ENCODE data around the gene RARA. TPM values are rescaled to one million over a fixed set of nuclear protein-coding genes. Genes with fewer than 3 reads are reported as not detected.

The RARA gene
- total RNA-seq, 1 experiment from 2014 or later = 35.1 TPM

GRCh38 chr17:40350689-40351358 lies 41.8 kb downstream of the RARA start:
- Histone ChIP-seq H3K27ac (ENCODE audit: low read depth, low read length) (no peak overlapping the region), H2AFZ (ENCODE audit: low read depth, low read length, poor library complexity, severe bottlenecking) (no peak overlapping the region), H3K27me3 (ENCODE audit: insufficient read depth, low read length) (no peaks in the 10 kb centered on the region), H3K9ac (ENCODE audit: low read length) (no peak overlapping the region), H3K4me1 (ENCODE audit: control insufficient read depth in 1 of 2, insufficient read depth in 2 of 2, low read length in 2 of 2) (peaks cover 4 to 5% of the 10 kb centered on the region in 2 experiments; a peak in 3 of 4 replicates), H3K9me3 (ENCODE audit: control insufficient read depth in 1 of 2, insufficient read depth in 1 of 2, low read depth in 1 of 2, low read length in 2 of 2) (no peaks in the 10 kb centered on the region), H3K79me2 (ENCODE audit: insufficient read depth, low read length) (peaks cover 20% of the 10 kb centered on the region; the same call in 1 of the 2 replicates), H3K4me3 (replicated peaks in 1 of 2; ENCODE audit: low read depth in 1 of 2, low read length in 2 of 2) (no peak overlapping the region), H3K4me2 (ENCODE audit: low read length) (no peak overlapping the region), H3K9me2 (ENCODE audit: insufficient read depth) (no peaks in the 10 kb centered on the region), H3K36me3 (ENCODE audit: control insufficient read depth in 1 of 2, insufficient read depth in 2 of 2, low read length in 2 of 2) (peaks cover 6 to 20% of the 10 kb centered on the region in 2 experiments; a peak in 3 of 4 replicates), H4K20me1 (ENCODE audit: insufficient read depth) (no peaks in the 10 kb centered on the region)
- DNase-seq (ENCODE audit: low read depth, low spot score) (no peak), ATAC-seq (no peak)
- no TSS peak for BruUV-seq (replicated peaks)
- TF ChIP-seq POLR2A (IDR thresholded peaks at IDR 0.05; ENCODE audit: borderline replicate concordance, extremely low read depth, insufficient read depth, insufficient read length) (no peak), FOSL1 (IDR thresholded peaks at IDR 0.05; ENCODE audit: low read depth) (no peak), EGR1 (IDR thresholded peaks at IDR 0.05; ENCODE audit: low read depth) (no peak)
- TF ChIP-seq, protein P1, sequence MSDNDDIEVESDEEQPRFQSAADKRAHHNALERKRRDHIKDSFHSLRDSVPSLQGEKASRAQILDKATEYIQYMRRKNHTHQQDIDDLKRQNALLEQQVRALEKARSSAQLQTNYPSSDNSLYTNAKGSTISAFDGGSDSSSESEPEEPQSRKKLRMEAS (IDR thresholded peaks at IDR 0.05) = no peak
- ChIA-PET RAD21 (ENCODE audit: low non-redundant PET in 1 of 2, low total read pairs in 2 of 2, uncharacterized antibody in 2 of 2, unreplicated experiment in 2 of 2) (no interaction called here), POLR2A (interaction anchor here (0.6 kb wide), 1 partner anchor 20 kb away, joined by 4 read pairs; no protein-coding TSS in a partner anchor), CTCF (interaction anchor here (1.3 to 5.8 kb wide), 3 partner anchors 10 to 209 kb away, joined by 3 to 107 read pairs (median 3); partner anchors contain the start of gene RARA)
- intact Hi-C loops (cut with micrococcal nuclease) = no loop called here

- Histone ChIP-seq H3K9me3 (ENCODE audit: control insufficient read depth in 1 of 2, insufficient read depth in 1 of 2, low read depth in 1 of 2, low read length in 2 of 2) (no peaks in the 10 kb centered on the region), H2AFZ (ENCODE audit: low read depth, low read length, poor library complexity, severe bottlenecking) (no peak overlapping the region), H3K4me3 (replicated peaks in 1 of 2; ENCODE audit: low read depth in 1 of 2, low read length in 2 of 2) (no peak overlapping the region), H3K79me2 (ENCODE audit: insufficient read depth, low read length) (peaks cover 15% of the 10 kb centered on the region; the same call in 1 of the 2 replicates), H3K27ac (ENCODE audit: low read depth, low read length) (no peak overlapping the region), H3K9me2 (ENCODE audit: insufficient read depth) (no peaks in the 10 kb centered on the region), H3K9ac (ENCODE audit: low read length) (no peak overlapping the region), H3K27me3 (ENCODE audit: insufficient read depth, low read length) (no peaks in the 10 kb centered on the region), H4K20me1 (ENCODE audit: insufficient read depth) (no peaks in the 10 kb centered on the region), H3K36me3 (ENCODE audit: control insufficient read depth in 1 of 2, insufficient read depth in 2 of 2, low read length in 2 of 2) (peaks cover 7 to 20% of the 10 kb centered on the region in 2 experiments; a peak in 3 of 4 replicates), H3K4me2 (ENCODE audit: low read length) (no peak overlapping the region), H3K4me1 (ENCODE audit: control insufficient read depth in 1 of 2, insufficient read depth in 2 of 2, low read length in 2 of 2) (no peaks in the 10 kb centered on the region; a peak in 1 of 4 replicates)
- ChIA-PET RAD21 (ENCODE audit: low non-redundant PET in 1 of 2, low total read pairs in 2 of 2, uncharacterized antibody in 2 of 2, unreplicated experiment in 2 of 2) (no interaction called here), POLR2A (interaction anchor here (0.6 to 0.7 kb wide), 2 partner anchors 21 to 38 kb away, joined by 3 to 4 read pairs; no protein-coding TSS in a partner anchor), CTCF (interaction anchor here (1.3 to 5.8 kb wide), 3 partner anchors 10 to 208 kb away, joined by 3 to 107 read pairs (median 3); partner anchors contain the start of gene RARA)
- intact Hi-C loops (cut with micrococcal nuclease) = no loop called here
- DNase-seq (ENCODE audit: low read depth, low spot score) (no peak), ATAC-seq (no peak)
- BruUV-seq (replicated peaks) = no TSS peak
- TF ChIP-seq, protein P2, sequence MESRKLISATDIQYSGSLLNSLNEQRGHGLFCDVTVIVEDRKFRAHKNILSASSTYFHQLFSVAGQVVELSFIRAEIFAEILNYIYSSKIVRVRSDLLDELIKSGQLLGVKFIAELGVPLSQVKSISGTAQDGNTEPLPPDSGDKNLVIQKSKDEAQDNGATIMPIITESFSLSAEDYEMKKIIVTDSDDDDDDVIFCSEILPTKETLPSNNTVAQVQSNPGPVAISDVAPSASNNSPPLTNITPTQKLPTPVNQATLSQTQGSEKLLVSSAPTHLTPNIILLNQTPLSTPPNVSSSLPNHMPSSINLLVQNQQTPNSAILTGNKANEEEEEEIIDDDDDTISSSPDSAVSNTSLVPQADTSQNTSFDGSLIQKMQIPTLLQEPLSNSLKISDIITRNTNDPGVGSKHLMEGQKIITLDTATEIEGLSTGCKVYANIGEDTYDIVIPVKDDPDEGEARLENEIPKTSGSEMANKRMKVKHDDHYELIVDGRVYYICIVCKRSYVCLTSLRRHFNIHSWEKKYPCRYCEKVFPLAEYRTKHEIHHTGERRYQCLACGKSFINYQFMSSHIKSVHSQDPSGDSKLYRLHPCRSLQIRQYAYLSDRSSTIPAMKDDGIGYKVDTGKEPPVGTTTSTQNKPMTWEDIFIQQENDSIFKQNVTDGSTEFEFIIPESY (IDR thresholded peaks at IDR 0.05; ENCODE audit: extremely low read depth, insufficient replicate concordance, low read length) = no peak
- TF ChIP-seq YY1 (IDR thresholded peaks at IDR 0.05; ENCODE audit: extremely low read depth, insufficient replicate concordance, low read depth, low read length) (no peak), JUND (IDR thresholded peaks at IDR 0.05) (no peak), ZFX (IDR thresholded peaks at IDR 0.05) (no peak), EZH2 (IDR thresholded peaks at IDR 0.05) (no peak), SP1 (IDR thresholded peaks at IDR 0.05; ENCODE audit: low read depth) (no peak), TCF7L2 (IDR thresholded peaks at IDR 0.05; ENCODE audit: borderline replicate concordance, extremely low read depth, insufficient read depth, insufficient read length) (no peak), CBX3 (IDR thresholded peaks at IDR 0.05; ENCODE audit: low read depth) (no peak)
- TF ChIP-seq, protein P3, sequence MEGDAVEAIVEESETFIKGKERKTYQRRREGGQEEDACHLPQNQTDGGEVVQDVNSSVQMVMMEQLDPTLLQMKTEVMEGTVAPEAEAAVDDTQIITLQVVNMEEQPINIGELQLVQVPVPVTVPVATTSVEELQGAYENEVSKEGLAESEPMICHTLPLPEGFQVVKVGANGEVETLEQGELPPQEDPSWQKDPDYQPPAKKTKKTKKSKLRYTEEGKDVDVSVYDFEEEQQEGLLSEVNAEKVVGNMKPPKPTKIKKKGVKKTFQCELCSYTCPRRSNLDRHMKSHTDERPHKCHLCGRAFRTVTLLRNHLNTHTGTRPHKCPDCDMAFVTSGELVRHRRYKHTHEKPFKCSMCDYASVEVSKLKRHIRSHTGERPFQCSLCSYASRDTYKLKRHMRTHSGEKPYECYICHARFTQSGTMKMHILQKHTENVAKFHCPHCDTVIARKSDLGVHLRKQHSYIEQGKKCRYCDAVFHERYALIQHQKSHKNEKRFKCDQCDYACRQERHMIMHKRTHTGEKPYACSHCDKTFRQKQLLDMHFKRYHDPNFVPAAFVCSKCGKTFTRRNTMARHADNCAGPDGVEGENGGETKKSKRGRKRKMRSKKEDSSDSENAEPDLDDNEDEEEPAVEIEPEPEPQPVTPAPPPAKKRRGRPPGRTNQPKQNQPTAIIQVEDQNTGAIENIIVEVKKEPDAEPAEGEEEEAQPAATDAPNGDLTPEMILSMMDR (IDR thresholded peaks at IDR 0.05 in 2 of 3, conservative IDR thresholded peaks at IDR 0.05 in 1 of 3; ENCODE audit: borderline replicate concordance in 1 of 3, insufficient read depth in 1 of 3, low read depth in 2 of 3, low read length in 2 of 3) = no peak
Observed at GRCh38 chr17:40351359-40352236, 42.6 kb downstream of the RARA start.

Data from HCT116 (cell line).